HG02623 (cell line): ENCODE data around the gene MDM2.
"Not testable (repeated sequence)": the region's sequence is repeated elsewhere in the genome, so short reads cannot be mapped to it uniquely, and the experiment has no call there.

ENCODE experiments used
- ATAC-seq: cut with Tn5 transposase; IDR thresholded peaks from one replicate; pipeline ENCODE4 v1.9.1; 2021; ENCODE audit warnings: moderate library complexity; ENCODE audit not compliant: unreplicated experiment

MDM2 gene

GRCh38 chr12:68824597-68825250, 16.7 kb downstream of the MDM2 start:
- ATAC-seq: no peak

DNA sequence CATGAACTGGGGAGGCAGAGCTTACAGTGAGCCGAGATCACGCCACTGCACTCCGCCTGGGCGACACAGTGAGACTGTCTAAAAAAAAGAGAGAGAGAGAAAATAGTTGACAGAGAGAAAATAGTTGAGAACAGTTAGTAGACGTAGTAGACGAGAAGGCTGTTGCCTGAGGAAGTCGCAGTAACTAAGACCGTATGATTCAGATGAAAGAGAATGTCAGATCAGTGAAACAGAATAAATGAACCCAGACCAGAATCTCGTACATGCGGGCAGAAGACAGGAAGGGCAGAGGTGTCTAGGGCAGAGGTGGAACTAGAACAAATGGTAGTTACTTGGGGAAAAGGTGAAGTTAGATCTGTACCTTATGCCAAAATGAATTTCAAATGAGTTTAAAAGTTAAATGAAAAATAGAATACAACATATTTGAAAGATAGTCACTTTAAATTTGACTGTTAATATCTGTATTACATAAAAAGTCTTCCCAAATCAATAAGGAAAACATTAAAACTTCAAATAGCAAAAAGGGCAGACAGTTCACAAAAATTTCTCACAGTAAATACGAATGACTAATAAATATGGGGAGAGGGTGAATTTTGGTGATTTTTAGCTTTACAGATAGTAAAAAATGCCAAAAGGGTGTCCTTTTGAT, 17.7 kb downstream of the MDM2 start:
- ATAC-seq: no peak

DNA sequence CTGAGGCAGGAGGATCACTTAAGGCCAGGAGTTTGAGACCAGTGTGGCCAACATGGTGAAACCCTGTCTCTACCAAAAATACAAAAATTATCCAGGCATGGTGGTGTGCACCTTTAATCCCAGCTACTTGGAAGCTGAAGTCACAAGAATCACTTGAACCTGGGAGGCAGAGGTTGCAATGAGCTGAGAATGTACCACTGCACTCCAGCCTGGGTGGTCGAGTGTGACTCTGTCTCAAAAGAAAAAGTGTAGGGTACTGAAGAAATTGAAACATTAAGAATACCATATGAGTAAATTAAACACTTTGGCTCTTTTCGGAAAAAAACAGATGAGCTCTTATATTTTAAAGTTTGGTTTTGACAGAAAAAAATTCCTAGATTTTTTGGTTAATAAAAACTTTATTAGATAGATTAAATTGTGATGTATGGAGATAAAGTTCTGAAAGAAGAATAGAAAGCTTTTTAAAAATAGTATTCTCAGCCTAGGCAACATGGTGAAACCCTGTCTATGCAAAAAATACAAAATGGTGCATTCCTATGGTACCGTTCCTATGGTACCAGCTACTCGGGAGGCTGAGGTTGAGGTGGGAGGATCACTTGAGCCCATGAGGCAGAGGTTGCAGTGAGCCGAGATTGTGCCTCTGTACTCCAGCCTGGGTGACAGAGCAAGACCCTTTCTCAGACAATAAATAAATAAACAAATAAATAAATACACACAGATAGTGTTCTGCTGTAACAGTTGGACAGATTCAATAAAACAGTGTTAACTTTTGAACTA, 20.1 kb downstream of the MDM2 start:
- no peak for ATAC-seq

DNA sequence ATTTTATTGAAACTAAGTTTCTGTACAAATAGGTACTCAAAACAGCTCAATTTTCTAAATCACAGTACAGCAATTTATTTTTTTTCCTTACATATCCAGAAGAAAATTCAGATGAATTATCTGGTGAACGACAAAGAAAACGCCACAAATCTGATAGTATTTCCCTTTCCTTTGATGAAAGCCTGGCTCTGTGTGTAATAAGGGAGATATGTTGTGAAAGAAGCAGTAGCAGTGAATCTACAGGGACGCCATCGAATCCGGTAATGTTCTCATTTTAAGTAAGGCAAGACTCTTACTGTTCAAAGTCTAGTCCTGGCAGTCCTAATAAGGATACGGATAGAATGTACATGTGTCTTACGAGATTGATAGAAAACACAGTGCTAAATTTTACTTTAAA, 20.7 kb downstream of the MDM2 start:
- no peak for ATAC-seq

DNA sequence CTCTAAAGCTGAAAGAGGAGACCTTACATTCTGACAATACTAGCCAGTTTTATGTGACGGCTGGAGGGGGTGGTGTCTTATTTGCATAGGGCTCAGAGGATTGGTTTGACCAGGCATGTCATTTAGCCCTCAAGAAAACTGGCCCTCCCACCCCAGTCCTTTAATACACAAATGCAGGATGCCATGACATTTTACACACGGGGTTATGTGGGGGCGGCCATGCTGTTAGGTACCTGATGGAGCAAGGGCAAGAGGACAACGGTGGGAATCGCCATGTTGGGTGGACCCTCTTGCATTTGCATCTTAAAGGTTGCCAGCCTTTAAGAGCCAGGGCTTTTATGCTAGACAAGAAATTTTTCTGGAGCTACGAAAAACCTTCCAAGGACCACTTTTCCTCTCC, 23.3 kb downstream of the MDM2 start:
- no peak for ATAC-seq

GRCh38 chr12:68831751-68832503, 23.9 kb downstream of the MDM2 start:
- ATAC-seq: no peak

DNA sequence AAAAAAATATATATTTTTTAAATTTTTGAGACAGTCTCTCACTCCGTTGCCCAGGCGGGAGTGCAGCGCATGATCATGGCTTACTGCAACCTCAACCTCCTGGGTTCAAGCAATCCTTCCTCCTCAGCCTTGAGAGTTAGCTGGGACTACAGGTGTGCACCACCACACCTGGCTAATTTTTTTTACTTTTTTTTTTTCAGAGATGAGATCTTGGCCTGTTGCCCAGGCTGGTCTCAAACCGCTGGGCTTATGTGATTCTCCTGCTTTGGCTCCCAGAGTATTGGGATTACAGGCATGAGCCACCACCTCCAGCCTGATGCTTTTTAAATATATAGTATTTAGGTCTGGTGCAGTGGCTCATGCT, 24.5 kb downstream of the MDM2 start:
- no peak for ATAC-seq

DNA sequence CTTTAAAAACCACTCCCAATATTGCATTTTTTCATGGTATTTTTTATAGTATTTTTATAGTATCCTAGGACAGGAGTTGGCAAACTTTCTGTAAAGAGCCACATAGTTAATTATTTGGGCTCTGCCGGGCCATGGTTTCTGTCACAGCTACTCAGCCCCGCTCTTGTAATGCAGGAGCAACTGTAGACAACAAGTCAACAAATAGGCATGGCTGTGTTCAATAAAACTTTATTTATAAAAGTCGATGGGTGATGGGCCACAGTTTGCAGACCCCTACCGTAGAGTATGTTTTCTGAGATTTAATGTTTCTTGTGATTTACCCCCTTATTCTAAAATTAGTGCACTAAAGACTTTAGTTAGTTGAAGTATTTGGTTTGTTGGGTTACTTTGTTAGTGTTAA, 25.5 kb downstream of the MDM2 start:
- no peak for ATAC-seq

GRCh38 chr12:68835333-68835908, 27.4 kb downstream of the MDM2 start:
- ATAC-seq: no peak

GRCh38 chr12:68837215-68837614, 29.2 kb downstream of the MDM2 start:
- no peak for ATAC-seq

DNA sequence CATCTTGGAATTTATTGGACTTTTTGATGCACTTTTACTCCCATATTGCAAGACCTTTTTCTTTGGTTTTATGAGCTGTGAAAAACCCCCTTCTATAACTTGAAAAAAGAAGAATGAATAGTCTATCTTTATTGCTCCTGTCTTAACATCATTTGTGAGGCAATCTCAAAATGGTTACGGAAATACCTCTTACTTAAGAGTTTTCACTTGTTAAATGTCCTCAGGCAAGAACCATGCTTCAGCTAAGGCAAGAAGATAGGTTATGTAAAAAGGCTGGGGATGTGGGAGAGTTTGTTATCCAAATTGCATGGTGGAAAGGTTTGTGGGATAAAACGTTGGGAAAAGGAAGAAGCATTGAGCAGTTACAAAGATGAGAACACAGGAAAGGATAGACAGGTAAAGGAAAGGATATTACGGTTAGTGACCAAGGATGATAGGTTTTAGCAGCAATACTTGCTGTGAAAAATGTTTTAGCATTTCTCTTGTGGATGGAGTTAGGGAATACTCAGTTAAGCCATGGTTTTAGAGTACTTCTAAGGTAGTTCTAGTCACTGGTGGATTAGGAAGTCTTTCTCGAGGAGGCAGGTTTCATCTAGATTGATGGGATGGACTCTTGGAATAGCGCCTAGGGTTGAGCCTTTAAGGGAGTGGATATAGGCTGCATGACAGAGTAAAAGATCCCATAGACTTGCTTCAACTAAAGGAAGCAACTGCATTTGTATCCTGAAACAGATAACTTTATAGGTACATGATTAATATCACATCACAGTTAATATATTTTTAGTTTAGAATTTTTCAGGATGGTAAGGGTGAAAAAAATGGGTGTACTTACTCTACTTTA, 30.3 kb downstream of the MDM2 start:
- ATAC-seq: no peak

DNA sequence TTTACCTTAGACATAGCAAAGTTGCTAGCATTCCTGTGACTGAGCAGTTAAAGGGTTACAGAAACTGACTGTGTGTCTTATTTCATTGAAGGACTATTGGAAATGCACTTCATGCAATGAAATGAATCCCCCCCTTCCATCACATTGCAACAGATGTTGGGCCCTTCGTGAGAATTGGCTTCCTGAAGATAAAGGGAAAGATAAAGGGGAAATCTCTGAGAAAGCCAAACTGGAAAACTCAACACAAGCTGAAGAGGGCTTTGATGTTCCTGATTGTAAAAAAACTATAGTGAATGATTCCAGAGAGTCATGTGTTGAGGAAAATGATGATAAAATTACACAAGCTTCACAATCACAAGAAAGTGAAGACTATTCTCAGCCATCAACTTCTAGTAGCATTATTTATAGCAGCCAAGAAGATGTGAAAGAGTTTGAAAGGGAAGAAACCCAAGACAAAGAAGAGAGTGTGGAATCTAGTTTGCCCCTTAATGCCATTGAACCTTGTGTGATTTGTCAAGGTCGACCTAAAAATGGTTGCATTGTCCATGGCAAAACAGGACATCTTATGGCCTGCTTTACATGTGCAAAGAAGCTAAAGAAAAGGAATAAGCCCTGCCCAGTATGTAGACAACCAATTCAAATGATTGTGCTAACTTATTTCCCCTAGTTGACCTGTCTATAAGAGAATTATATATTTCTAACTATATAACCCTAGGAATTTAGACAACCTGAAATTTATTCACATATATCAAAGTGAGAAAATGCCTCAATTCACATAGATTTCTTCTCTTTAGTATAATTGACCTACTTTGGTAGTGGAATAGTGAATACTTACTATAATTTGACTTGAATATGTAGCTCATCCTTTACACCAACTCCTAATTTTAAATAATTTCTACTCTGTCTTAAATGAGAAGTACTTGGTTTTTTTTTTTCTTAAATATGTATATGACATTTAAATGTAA, 31.5 kb downstream of the MDM2 start:
- no peak for ATAC-seq

GRCh38 chr12:68841175-68841574, 33.2 kb downstream of the MDM2 start:
- ATAC-seq: not testable (repeated sequence)

DNA sequence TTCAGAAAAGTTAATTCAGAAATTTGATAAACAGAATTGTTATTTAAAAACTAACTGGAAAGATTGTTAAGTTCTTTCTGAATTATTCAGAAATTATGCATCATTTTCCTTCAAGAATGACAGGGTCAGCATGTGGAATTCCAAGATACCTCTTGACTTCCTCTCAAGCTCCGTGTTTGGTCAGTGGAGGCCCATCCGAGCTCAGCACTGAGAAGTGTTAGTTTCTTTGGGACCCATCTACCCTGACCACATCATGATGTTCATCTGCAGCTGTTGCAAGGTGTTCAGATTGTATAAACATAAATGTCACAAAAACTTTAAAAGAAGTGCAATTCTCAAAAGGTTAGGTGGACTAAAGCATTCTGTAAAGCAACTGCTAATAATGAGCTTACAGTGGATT, 33.7 kb downstream of the MDM2 start:
- no peak for ATAC-seq

- no peak for ATAC-seq
Observed at GRCh38 chr12:68842123-68842522, 34.1 kb downstream of the MDM2 start.

GRCh38 chr12:68842784-68843567, 35.0 kb downstream of the MDM2 start:
- ATAC-seq: no peak

DNA sequence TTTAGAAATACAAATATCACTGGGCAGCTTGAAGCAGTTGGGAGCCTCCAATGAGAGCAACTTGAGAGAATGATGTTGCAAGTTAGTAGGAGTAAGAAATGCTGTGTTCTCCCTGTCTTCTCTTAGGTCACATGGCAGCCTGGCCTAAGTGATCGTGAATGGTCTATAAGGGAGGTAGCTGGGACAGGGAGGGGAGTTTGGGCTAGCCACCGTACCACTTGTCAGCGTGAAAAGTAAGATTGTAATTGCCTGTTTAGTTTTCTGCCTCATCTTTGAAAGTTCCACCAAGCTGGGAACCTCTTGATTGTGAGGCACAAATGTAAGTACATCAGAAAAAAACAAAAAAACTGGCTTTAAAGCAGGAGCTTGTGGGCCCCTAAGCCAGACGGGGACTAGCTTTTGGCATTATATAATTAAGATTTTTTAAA, 36.4 kb downstream of the MDM2 start:
- ATAC-seq: no peak
